ENCODE results near the gene ZNF407. TPM values are rescaled to one million over a fixed set of nuclear protein-coding genes. Genes with fewer than 3 reads are reported as not detected.
"Not testable (repeated sequence)": the region's sequence is repeated elsewhere in the genome, so short reads cannot be mapped to it uniquely, and the experiment has no call there.

ZNF407 gene
- total and polyA plus RNA-seq, 3 donors from 2014 or later = 10.9 to 35.9 (median 30.8) TPM

- TF ChIP-seq POLR2A (IDR thresholded peaks at IDR 0.05) (no peak), CTCF (IDR thresholded peaks at IDR 0.05) (no peak)
- intact Hi-C loops (cut with DNase I; ENCODE audit: low total_unique reads) = no loop called here
- H3K4me1 ChIP-seq = no peaks in the 10 kb centered on the region
- H3K9me3 ChIP-seq = no peaks in the 10 kb centered on the region
- DNase-seq = no peak
- H3K4me3 ChIP-seq = no peak overlapping the region
- WGBS, 2 donors = 82 to 85% methylated on average over 5 of the region's 5 CpGs
- no peak overlapping the region for H3K27ac ChIP-seq
- H3K27me3 ChIP-seq = no peaks in the 10 kb centered on the region
- no peaks in the 10 kb centered on the region for H3K36me3 ChIP-seq (ENCODE audit: low read depth, missing control alignments)
These were observed 478.6 kb downstream of the ZNF407 start for GRCh38 chr18:75076286-75076685.

- DNase-seq = no peak
- H3K9me3 ChIP-seq = no peaks in the 10 kb centered on the region
- TF ChIP-seq CTCF (IDR thresholded peaks at IDR 0.05) (no peak), POLR2A (IDR thresholded peaks at IDR 0.05) (no peak)
- no peak overlapping the region for H3K4me3 ChIP-seq
- no peaks in the 10 kb centered on the region for H3K27me3 ChIP-seq
- H3K27ac ChIP-seq = no peak overlapping the region
- 94 to 95% methylated on average over 8 of the region's 8 CpGs for WGBS, 2 donors
- no peaks in the 10 kb centered on the region for H3K36me3 ChIP-seq (ENCODE audit: low read depth, missing control alignments)
- intact Hi-C loops (cut with DNase I; ENCODE audit: low total_unique reads) = no loop called here
- no peaks in the 10 kb centered on the region for H3K4me1 ChIP-seq
These were observed 483.8 kb downstream of the ZNF407 start for GRCh38 chr18:75081486-75081885.

GRCh38 chr18:75083131-75083530, 485.5 kb downstream of the ZNF407 start:
- no peak for TF ChIP-seq CTCF (IDR thresholded peaks at IDR 0.05)
- no peak for TF ChIP-seq POLR2A (IDR thresholded peaks at IDR 0.05)
- 93 to 95% methylated on average over 5 of the region's 5 CpGs for WGBS, 2 donors
- Histone ChIP-seq H3K36me3 (ENCODE audit: low read depth, missing control alignments) (no peaks in the 10 kb centered on the region), H3K27me3 (no peaks in the 10 kb centered on the region), H3K9me3 (no peaks in the 10 kb centered on the region), H3K4me1 (no peaks in the 10 kb centered on the region), H3K4me3 (no peak overlapping the region), H3K27ac (no peak overlapping the region)
- intact Hi-C loops (cut with DNase I; ENCODE audit: low total_unique reads) = no loop called here
- peak; percentile 4 for DNase-seq

GRCh38 chr18:75083761-75084160, 486.1 kb downstream of the ZNF407 start:
- no peak overlapping the region for H3K27ac ChIP-seq
- no peaks in the 10 kb centered on the region for H3K27me3 ChIP-seq
- no peaks in the 10 kb centered on the region for H3K9me3 ChIP-seq
- no peaks in the 10 kb centered on the region for H3K4me1 ChIP-seq
- TF ChIP-seq CTCF (IDR thresholded peaks at IDR 0.05) = no peak
- TF ChIP-seq POLR2A (IDR thresholded peaks at IDR 0.05) = no peak
- intact Hi-C loops (cut with DNase I; ENCODE audit: low total_unique reads) = no loop called here
- H3K36me3 ChIP-seq (ENCODE audit: low read depth, missing control alignments) = no peaks in the 10 kb centered on the region
- WGBS, 2 donors = 87 to 89% methylated on average over 8 to 9 of the region's 9 CpGs
- no peak overlapping the region for H3K4me3 ChIP-seq
- DNase-seq = peak; percentile 2

GRCh38 chr18:75085676-75086075, 488.0 kb downstream of the ZNF407 start:
- H3K36me3 ChIP-seq (ENCODE audit: low read depth, missing control alignments); DNase-seq; H3K27ac ChIP-seq; H3K9me3 ChIP-seq; H3K4me3 ChIP-seq; H3K27me3 ChIP-seq; H3K4me1 ChIP-seq; intact Hi-C loops (cut with DNase I; ENCODE audit: low total_unique reads): not testable (repeated sequence)
- 70 to 90% methylated on average over 8 of the region's 8 CpGs for WGBS, 2 donors

All from testis (tissue), 3 donors.